HG03139 (cell line): ENCODE data around the gene C16orf46.
"Not testable (repeated sequence)": the region's sequence is repeated elsewhere in the genome, so short reads cannot be mapped to it uniquely, and the experiment has no call there.

Experiments used
- ATAC-seq: cut with Tn5 transposase; IDR thresholded peaks from one replicate; pipeline ENCODE4 v1.9.1; 2021; ENCODE audit not compliant: unreplicated experiment

The C16orf46 gene, protein sequence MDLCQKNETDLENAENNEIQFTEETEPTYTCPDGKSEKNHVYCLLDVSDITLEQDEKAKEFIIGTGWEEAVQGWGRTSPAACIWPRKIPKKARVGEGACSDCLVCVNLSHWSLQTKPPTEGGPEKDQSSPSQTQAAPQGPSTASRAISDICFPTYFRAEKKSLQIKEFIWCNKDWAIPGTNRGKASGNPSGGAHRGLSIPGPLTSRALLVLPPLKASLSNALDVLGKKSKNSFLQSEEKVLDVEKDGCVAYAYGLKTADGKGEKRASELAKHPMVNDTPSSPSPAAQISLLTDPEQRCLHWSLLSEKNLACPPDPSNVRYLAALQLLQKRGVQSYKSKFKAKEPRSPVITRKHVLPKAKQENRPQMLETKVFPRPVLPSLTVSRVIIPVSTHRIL

DNA sequence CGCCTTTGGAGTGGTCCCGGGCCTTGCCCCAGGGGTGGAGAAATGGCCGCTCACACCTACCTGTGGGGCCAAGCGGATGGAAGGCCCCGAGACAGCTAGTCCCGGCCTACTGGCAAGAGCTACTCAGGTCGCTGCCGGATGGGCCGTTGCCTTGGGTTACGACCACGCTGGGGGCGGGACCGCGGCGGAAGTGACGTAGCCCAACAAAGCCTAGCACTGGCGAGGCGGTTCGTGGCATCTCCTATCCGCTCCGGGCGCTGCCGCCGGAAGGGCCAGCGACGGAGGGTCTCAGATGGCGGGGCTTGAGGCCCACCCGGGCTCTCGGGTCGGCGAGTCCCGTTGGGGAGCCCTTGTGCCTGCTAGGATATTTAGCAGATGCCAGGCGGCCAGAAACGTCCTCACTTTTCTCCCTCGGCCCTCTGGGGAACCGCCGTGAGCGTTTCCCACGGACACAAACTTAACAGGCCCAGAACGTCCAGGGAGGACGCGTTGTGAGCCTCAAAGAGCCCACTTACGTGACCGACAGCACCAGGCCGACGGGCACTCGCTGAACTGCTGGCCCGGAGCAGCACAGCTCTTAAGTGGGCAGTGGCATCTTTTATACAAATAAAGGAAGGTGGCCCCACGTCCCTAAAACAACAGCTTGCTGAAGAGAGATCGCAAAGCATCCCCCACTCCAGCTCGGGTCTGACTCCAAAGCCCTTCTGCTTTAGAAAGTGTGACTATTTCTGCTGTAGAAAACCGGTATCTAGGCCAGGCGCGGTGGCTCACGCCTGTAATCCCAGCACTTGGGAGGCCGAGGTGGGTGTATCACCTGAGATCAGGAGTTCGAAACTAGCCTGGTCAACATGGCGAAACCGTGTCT, at the start of gene C16orf46:
Gene C16orf46, minus strand, starts transcription at position 163 of the 865 bp plus-strand sequence. CDS start 13,283 bp downstream, outside the sequence.
- ATAC-seq = peak; percentile 95

GRCh38 chr16:81123092-81123852, 46.2 kb upstream of the C16orf46 start:
- ATAC-seq = no peak

- no peak for ATAC-seq
Measured at GRCh38 chr16:81121474-81121990, 44.5 kb upstream of the C16orf46 start.

DNA sequence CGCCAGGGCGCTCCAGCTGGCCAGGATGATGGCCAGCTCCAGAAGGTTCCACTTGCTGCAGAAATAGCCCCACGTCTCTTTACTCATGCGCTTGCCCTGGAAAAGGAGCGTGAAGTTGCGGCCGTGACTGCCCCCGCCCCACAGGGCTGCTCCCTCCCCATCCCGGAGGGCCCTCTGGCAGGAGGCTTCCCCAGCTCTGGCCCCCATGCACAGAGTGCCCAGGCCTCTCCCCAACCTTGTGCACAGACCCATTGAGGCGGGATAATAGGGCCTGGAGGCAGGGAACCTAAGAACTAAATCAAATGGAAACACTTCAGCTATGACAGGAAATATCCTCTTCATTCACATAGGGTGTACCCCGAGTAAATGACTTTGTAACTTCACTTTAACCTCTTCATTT, 40.4 kb upstream of the C16orf46 start:
- no peak for ATAC-seq

- no peak for ATAC-seq
Measured at GRCh38 chr16:81116285-81116684, 39.2 kb upstream of the C16orf46 start.

- ATAC-seq = no peak
Measured at GRCh38 chr16:81112453-81112852, 35.4 kb upstream of the C16orf46 start.

- not testable (repeated sequence) for ATAC-seq
Measured at GRCh38 chr16:81109274-81109673, 32.2 kb upstream of the C16orf46 start.

GRCh38 chr16:81107511-81107910, 30.5 kb upstream of the C16orf46 start:
- no peak for ATAC-seq

GRCh38 chr16:81106826-81107503, 29.9 kb upstream of the C16orf46 start:
- no peak for ATAC-seq

DNA sequence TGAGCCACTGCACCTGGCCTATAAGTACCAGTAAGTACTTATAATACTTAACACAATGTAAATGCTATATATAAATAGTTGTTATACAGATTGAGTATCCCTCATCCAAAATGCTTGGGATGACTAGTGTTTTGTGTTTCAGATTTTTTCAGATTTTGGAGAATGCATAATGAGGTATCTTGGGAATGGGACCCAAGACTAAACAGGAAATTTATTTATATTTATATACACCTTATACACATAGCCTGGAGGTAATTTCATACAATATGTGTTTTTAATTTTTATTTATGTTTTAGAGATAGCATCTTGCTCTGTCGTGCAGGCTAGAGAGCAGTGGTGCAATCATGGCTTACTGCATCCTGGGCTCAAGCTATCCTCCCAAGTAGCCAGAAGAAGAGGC, 28.9 kb upstream of the C16orf46 start:
- ATAC-seq = no peak

- no peak for ATAC-seq
Measured at GRCh38 chr16:81101702-81102101, 24.7 kb upstream of the C16orf46 start.

DNA sequence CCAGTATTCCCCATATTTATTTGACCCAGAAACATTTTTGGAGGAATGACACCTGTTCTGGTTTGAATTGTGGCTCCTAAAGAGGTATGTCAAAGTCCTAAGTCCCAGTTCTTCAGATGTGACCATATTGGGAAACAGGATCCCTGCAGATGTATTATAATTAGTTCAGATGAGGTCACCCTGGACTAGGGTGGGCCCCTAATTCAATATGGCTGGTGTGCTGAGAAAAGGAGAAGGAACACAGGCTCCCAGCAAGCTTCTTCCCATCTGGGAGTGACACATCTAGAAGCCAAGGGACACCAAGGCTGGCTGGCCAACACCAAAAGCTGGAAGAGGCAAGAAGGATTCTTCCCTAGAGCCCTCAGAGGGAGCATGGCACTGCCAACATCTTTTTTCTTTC, 22.9 kb upstream of the C16orf46 start:
- no peak for ATAC-seq

DNA sequence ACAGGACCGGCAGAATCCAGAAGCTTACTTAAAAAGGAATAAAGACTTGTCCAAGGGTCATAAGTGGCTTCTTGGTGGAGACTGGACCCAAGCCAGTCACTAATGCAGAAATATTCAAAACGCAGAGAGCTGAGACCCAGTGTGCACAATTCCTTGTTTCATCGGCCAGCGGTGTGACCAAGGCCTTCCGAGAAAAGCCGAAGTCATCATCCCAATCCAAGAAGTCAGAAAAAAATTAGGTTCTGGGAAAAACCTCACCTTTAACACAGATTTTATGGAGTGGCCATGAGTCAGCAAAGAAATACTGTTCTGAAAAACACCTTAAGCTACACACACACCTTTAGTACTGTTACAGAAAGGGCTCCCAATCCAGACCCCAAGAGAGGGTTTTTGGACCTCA, 20.2 kb upstream of the C16orf46 start:
- no peak for ATAC-seq

DNA sequence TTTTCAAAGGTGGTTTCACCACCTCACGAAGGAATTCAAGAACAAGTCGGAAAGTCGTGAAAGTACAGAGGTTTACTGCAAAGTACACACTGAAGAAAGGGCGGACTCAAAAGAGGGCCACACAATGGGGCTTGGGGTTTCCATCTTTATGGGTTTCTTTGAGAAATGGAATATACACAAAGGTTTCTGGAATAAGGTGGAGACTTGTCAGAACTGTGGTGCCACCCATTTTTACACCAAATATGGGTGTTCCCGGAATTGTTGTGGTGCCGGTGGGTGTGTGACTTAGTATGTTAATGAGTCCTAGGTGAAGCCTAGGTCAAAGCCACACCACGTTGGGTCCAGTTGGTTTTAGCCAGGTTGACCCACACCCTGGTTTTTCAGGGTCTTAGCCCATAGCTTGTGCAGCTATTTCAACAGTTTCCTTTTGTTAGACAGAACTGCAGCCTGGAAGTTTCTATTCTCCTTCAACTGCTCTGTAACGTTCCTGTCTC, 19.7 kb upstream of the C16orf46 start:
- no peak for ATAC-seq

DNA sequence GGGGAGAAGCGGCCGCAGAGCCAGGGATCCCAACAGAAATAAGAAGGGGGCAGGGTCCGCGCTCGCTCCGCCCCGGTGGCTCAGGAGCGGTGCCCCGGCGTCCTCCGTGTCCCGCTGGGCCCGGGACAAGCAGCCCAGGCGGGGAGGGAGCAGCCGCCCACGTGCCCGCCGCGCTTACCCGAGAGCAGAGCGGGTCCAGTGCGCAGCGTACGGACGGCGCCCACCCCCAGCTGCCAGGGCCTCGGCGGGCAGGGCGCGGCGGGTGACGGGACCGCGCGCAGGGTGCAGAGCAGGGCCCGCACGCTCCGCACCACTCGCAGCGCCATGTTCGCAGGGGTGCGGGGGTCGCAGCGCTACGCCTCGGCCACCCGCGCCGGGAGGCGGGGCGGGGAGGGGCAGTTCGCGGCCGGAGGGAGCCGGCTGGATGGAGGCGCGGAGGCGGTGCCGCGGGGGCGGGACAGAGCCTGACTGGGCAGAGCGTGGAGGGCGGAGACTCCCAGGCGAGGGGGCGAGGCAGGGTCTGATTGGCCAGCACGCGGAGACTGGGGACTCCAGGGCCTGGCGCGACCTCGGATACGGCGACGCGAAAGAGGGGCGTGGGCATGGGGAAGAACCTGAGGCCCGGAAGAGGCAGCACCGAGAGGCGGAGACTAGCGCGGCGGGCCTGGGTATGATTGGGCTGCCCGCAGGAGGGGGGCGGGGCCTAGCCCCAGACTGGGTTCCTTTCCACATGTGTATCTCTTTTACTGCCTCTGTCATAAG, 19.1 kb upstream of the C16orf46 start, which contains the start of gene GCSH:
Gene GCSH, minus strand, starts transcription at position 443 of the 762 bp plus-strand sequence. Its CDS starts 117 bp downstream, at position 326.
- ATAC-seq = peak; percentile 98

DNA sequence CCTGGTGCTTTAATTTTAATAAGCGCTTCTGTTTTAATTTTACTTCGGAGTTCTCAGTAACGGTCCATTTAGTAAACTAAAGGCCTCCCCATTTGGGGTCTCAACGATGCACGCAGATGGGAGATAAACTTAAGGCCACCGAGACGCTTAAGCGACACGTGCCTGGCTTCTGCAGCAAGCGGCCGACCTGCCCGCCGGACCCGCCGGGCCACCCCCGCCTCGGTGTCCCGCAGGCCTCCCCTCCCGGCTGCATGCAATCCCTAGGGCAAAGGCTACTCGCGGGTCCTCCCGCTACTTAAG, 18.6 kb upstream of the C16orf46 start:
- ATAC-seq = no peak

DNA sequence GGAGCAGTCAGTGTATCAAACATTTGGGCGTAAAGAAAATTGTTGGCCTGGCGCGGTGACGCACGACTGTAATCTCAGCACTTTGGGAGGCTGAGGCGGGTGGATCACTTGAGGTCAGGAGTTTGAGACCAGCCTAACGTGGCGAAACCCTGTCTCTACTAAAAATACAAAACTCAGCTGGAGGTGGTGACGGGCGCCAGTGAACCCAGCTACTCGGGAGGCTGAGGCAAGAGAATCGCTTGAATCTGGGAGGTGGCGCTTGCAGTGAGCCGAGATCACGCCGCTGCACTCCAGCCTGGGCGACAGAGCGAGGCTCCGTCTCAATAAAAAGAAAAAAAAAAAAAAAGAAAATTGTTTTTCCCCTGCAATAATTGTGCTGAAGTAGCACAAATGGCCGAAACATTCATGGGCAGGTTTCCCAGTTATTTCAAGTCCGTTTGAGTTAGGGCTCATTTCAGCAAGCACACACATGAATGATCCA, 17.8 kb upstream of the C16orf46 start:
- ATAC-seq = no peak

- no peak for ATAC-seq
Measured at GRCh38 chr16:81088836-81089235, 11.8 kb upstream of the C16orf46 start.

DNA sequence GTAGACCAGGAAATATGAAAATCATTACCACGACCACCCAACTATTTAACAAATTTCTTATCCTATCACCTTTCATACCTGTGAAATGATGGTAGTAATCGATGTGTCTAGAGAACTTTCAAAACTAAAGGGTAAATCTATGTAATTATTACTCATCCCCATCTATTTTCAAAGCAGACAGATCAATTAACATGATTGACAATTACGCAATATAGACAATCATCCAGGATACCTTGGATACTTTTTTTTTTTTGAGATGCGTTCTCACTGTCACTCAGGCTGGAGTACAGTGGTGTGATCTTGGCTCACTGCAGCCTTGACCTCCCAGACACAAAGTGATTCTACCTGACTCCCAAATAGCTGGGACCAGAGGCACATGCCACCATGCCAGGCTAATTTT, 4.0 kb upstream of the C16orf46 start:
- ATAC-seq = no peak
